Transverse colon (tissue), 4 donors: Measurements from ENCODE around the gene DRD1. TPM values are rescaled to one million over a fixed set of nuclear protein-coding genes. Genes with fewer than 3 reads are reported as not detected.
"Not testable (repeated sequence)": the region's sequence is repeated elsewhere in the genome, so short reads cannot be mapped to it uniquely, and the experiment has no call there.

Experiments
- DNase-seq: peaks from one replicate; pipeline ENCODE4 v3.0.0-alpha.2; 2019
- H3K27ac ChIP-seq, 4 donors: fragments of 200-600 bp; sonication (generic); 2 replicates each; pipeline ENCODE4 v1.5.1; 2016 to 2018; ENCODE audit warnings: inconsistent platforms in 4 of 4
- H3K27me3 ChIP-seq: fragments of 200-600 bp; sonication (generic); 2 replicates; pipeline ENCODE4 v1.5.1; 2017; ENCODE audit warnings: inconsistent platforms
- H3K36me3 ChIP-seq, 4 donors: fragments of 200-600 bp; sonication (generic); 2 replicates each; pipeline ENCODE4 v1.5.1; 2017 to 2019; ENCODE audit warnings: inconsistent platforms in 4 of 4
- H3K4me1 ChIP-seq, 4 donors: fragments of 200-600 bp; sonication (generic); 2 replicates each; pipeline ENCODE4 v1.5.1; 2017 to 2020; ENCODE audit warnings: inconsistent platforms in 4 of 4
- H3K4me3 ChIP-seq, 4 donors: fragments of 200-600 bp; sonication (generic); 1 replicate in 1 of 4; 2 replicates in 3 of 4; pipeline versions ENCODE4 v1.5.1 to v1.6.1; 2017 to 2019; ENCODE audit warnings: inconsistent platforms in 4 of 4
- H3K9me3 ChIP-seq, 2 donors: fragments of 200-600 bp; sonication (generic); 2 replicates each; pipeline ENCODE4 v1.5.1; 2017 to 2019; ENCODE audit warnings: inconsistent platforms in 2 of 2
- CTCF ChIP-seq, 5 experiments: fragments of 200-600 bp in 3 of 5; fragments of 450-650 bp in 2 of 5; sonication (generic) in 3 of 5; IDR thresholded peaks; 1 replicate in 2 of 5; 2 replicates in 3 of 5; pipeline ENCODE4 v1.5.1; 2016 to 2017; ENCODE audit warnings: antibody characterized with exemption in 5 of 5, inconsistent platforms in 3 of 5, mild to moderate bottlenecking in 2 of 5, moderate library complexity in 1 of 5
- EP300 ChIP-seq: sonication (generic); formaldehyde crosslinking; IDR thresholded peaks from one replicate; pipeline ENCODE4 v1.6.1; 2017; ENCODE audit warnings: antibody characterized with exemption, low read depth
- POLR2A ChIP-seq: fragments of 450-650 bp; IDR thresholded peaks from one replicate; pipeline ENCODE4 v1.6.1; 2016; ENCODE audit warnings: antibody characterized with exemption, mild to moderate bottlenecking, moderate library complexity
- POLR2AphosphoS5 ChIP-seq, 3 donors: sonication (generic); formaldehyde crosslinking; IDR thresholded peaks; one replicate each; pipeline ENCODE4 v1.6.1; 2016; ENCODE audit warnings: antibody characterized with exemption in 3 of 3
- WGBS, 2 donors: methylation state at CpG; one replicate each; pipeline ENCODE4 v1.1.5; 2018; ENCODE audit warnings: low coverage in 1 of 2; 5-methylcytosine and 5-hydroxymethylcytosine counted together
- in situ Hi-C, 4 donors: fragments of 200-750 bp; cut with MboI; loops; one replicate each; pipeline versions ENCODE4 v1.15.0 to v1.15.1; 2017; ENCODE audit warnings: low sequenced_read_pairs in 3 of 4, low pct_ligation_motif_present in 1 of 4, low pct_unique_long_range_greater_than_20kb in 1 of 4
- intact Hi-C: fragments of 100-400 bp; cut with DNase I; formaldehyde crosslinking; loops from one replicate; pipeline ENCODE4 v1.15.1; 2023; ENCODE audit warnings: low total_unique reads
- total RNA-seq, 4 donors: library from RNA; depleted of rRNA; stranded (reverse); fragments of >200 nt; gene quantifications; one replicate each; pipeline ENCODE4 v1.1.0, GENCODE V29; 2016

DRD1 gene
- total RNA-seq, 4 donors from 2014 or later, result 0.16 TPM; not detected in 3

- no peaks in the 10 kb centered on the region for H3K9me3 ChIP-seq
- no peak for DNase-seq
- H3K27me3 ChIP-seq, result no peaks in the 10 kb centered on the region
- H3K4me3 ChIP-seq, result no peak overlapping the region
- TF ChIP-seq EP300 (no peak), POLR2A (no peak), CTCF (IDR thresholded peaks at IDR 0.05) (no peak)
- WGBS, 2 donors, result 85 to 86% methylated on average over 2 of the region's 2 CpGs
- no peaks in the 10 kb centered on the region for H3K4me1 ChIP-seq
- H3K27ac ChIP-seq, result no peak overlapping the region
- intact Hi-C loops (no loop called here), in situ Hi-C loops (no loop called here)
- no peaks in the 10 kb centered on the region for H3K36me3 ChIP-seq
These were observed 16.2 kb downstream of the DRD1 start for GRCh38 chr5:175427762-175428161.

- DNase-seq, intact Hi-C loops, H3K27ac ChIP-seq, H3K9me3 ChIP-seq, H3K27me3 ChIP-seq, H3K4me3 ChIP-seq, H3K4me1 ChIP-seq, H3K36me3 ChIP-seq, in situ Hi-C loops: not testable (repeated sequence)
These were observed 19.4 kb downstream of the DRD1 start for GRCh38 chr5:175424594-175424993.

GRCh38 chr5:175422058-175422457 is 21.9 kb downstream of the DRD1 start:
- no peak overlapping the region for H3K4me3 ChIP-seq
- H3K36me3 ChIP-seq, result no peaks in the 10 kb centered on the region
- H3K27ac ChIP-seq, result no peak overlapping the region
- H3K4me1 ChIP-seq, result no peaks in the 10 kb centered on the region
- no peaks in the 10 kb centered on the region for H3K9me3 ChIP-seq
- intact Hi-C loops (no loop called here), in situ Hi-C loops (no loop called here)
- no peak for TF ChIP-seq POLR2AphosphoS5 (IDR thresholded peaks at IDR 0.05)
- TF ChIP-seq EP300, result no peak
- no peak for TF ChIP-seq CTCF (IDR thresholded peaks at IDR 0.05)
- no peak for TF ChIP-seq POLR2A
- WGBS, 2 donors, result 75 to 83% methylated on average over 1 to 2 of the region's 2 CpGs
- no peak for DNase-seq
- H3K27me3 ChIP-seq, result no peaks in the 10 kb centered on the region

DNA sequence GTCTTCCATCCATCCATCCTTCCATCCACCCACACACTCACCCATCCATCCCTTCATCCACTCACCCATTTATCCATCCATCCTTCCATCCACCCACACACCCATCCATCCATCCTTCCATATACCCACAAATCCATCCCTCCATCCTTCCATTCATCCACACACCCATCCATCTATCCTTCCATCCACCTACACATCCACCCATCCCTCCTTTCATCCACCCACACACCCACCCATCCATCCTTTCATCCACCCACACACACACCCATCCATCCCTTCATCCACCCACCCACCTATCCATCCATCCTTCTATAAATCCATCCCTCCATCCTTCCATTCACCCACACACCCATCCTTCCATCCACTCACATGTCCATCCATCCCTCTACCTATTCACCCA is 23.6 kb downstream of the DRD1 start:
- Histone ChIP-seq H3K27ac (no peak overlapping the region), H3K4me1 (no peaks in the 10 kb centered on the region), H3K36me3 (no peaks in the 10 kb centered on the region), H3K27me3 (no peaks in the 10 kb centered on the region), H3K9me3 (no peaks in the 10 kb centered on the region), H3K4me3 (no peak overlapping the region)
- intact Hi-C loops (no loop called here), in situ Hi-C loops (no loop called here)
- TF ChIP-seq CTCF (IDR thresholded peaks at IDR 0.05) (no peak), EP300 (no peak), POLR2A (no peak), POLR2AphosphoS5 (IDR thresholded peaks at IDR 0.05) (no peak)
- no peak for DNase-seq

DNA sequence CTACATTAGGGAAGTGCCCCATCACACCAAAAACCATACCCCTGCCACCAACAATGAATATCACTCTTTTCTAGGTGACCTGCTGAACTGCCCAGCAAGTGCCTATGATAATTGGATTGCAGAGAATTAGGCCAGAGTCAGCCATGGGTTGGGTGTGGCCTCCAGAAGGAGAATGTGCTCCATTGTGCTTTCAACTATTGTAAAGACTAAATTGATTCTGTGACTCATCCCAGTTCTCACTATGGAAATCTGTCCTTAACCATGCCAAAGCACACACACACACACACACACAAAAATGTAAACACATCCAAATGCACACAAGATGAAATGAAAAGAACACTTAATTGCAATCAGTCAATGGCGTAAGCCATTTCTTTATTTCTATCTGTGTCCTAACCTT is 25.7 kb downstream of the DRD1 start:
- in situ Hi-C loops, result no loop called here
- no peaks in the 10 kb centered on the region for H3K4me1 ChIP-seq

More for the DNA sequence above, 25.7 kb downstream of the DRD1 start:
- 67 to 81% methylated on average over 1 of the region's 1 CpG for WGBS, 2 donors
- H3K27me3 ChIP-seq, result no peaks in the 10 kb centered on the region
- H3K9me3 ChIP-seq, result no peaks in the 10 kb centered on the region
- intact Hi-C loops, result no loop called here
- no peak overlapping the region for H3K27ac ChIP-seq
- no peak for DNase-seq
- TF ChIP-seq POLR2AphosphoS5 (IDR thresholded peaks at IDR 0.05) (no peak), CTCF (IDR thresholded peaks at IDR 0.05) (no peak), EP300 (no peak), POLR2A (no peak)
- H3K4me3 ChIP-seq, result no peak overlapping the region
- no peaks in the 10 kb centered on the region for H3K36me3 ChIP-seq
